Activated B cell treated with CpG ODN at 0.5 μM for 24 hours (primary cell): Measurements from ENCODE around the gene ABI2. TPM values are rescaled to one million over a fixed set of nuclear protein-coding genes. Genes with fewer than 3 reads are reported as not detected.

Source experiments
- ATAC-seq: fragments of 200-7000 bp; cut with Tn5 transposase; one replicate; pipeline ENCODE4 v1.10.0; 2021; ENCODE audit warnings: low read depth, mild to moderate bottlenecking, moderate library complexity
- CTCF ChIA-PET: fragments of 350-600 bp; sonication (Branson Sonifier 250); formaldehyde crosslinking; loops from one replicate; lab custom pipeline; 2021; ENCODE audit warnings: antibody characterized with exemption; lab: Charles Lee
- POLR2A ChIA-PET: fragments of 350-600 bp; sonication (Branson Sonifier 250); formaldehyde crosslinking; loops from one replicate; lab custom pipeline; 2021; ENCODE audit warnings: antibody characterized with exemption; lab: Charles Lee
- DNase-seq: peaks from one replicate; pipeline ENCODE4 v3.0.0; 2022
- H3K27ac Mint-ChIP-seq: one replicate; pipeline ENCODE4 v1.8.0; 2020; ENCODE audit warnings: mixed read lengths
- H3K27me3 Mint-ChIP-seq: one replicate; pipeline ENCODE4 v1.8.0; 2021; ENCODE audit warnings: mixed read lengths
- H3K36me3 Mint-ChIP-seq: one replicate; pipeline ENCODE4 v1.8.0; 2021; ENCODE audit warnings: low read depth, mixed read lengths
- H3K4me1 Mint-ChIP-seq: one replicate; pipeline ENCODE4 v1.8.0; 2021; ENCODE audit warnings: mixed read lengths
- H3K4me3 Mint-ChIP-seq: one replicate; pipeline ENCODE4 v1.8.0; 2020; ENCODE audit warnings: mild to moderate bottlenecking, mixed read lengths
- H3K9me3 Mint-ChIP-seq: one replicate; pipeline ENCODE4 v1.8.0; 2020; ENCODE audit warnings: mixed read lengths
- CTCF ChIP-seq: fragments of 200-600 bp; IDR thresholded peaks from one replicate; pipeline ENCODE4 v1.8.0; 2022; ENCODE audit warnings: antibody characterized with exemption, mild to moderate bottlenecking
- intact Hi-C: fragments of 100-400 bp; cut with micrococcal nuclease; formaldehyde crosslinking; loops from one replicate; pipeline ENCODE4 v1.15.1; 2024
- total RNA-seq: library from RNA; stranded (reverse); gene quantifications from 2 replicates; pipeline ENCODE4 v1.2.3, GENCODE V29; 2022

Gene ABI2
- total RNA-seq, 1 donor from 2014 or later = 17.3 TPM

GRCh38 chr2:203344667-203345066 lies 16.5 kb downstream of the ABI2 start:
- no peaks in the 10 kb centered on the region for H3K27me3 Mint-ChIP-seq
- DNase-seq (no peak), ATAC-seq (no peak)
- H3K4me1 Mint-ChIP-seq = no peaks in the 10 kb centered on the region
- H3K36me3 Mint-ChIP-seq = peaks cover 11% of the 10 kb centered on the region
- TF ChIP-seq CTCF = no peak
- no peak overlapping the region for H3K4me3 Mint-ChIP-seq
- ChIA-PET CTCF (no interaction called here), POLR2A (no interaction called here)
- intact Hi-C loops = no loop called here
- no peak overlapping the region for H3K27ac Mint-ChIP-seq
- H3K9me3 Mint-ChIP-seq = no peaks in the 10 kb centered on the region

GRCh38 chr2:203346612-203347011 lies 18.4 kb downstream of the ABI2 start:
- Mint-ChIP-seq H3K36me3 (peaks cover 11% of the 10 kb centered on the region), H3K4me3 (no peak overlapping the region), H3K9me3 (no peaks in the 10 kb centered on the region), H3K27ac (no peak overlapping the region), H3K4me1 (no peaks in the 10 kb centered on the region), H3K27me3 (no peaks in the 10 kb centered on the region)
- no peak for ATAC-seq
- ChIA-PET POLR2A (no interaction called here), CTCF (no interaction called here)
- intact Hi-C loops = no loop called here
- no peak for TF ChIP-seq CTCF
- DNase-seq = no peak

GRCh38 chr2:203347375-203347774 lies 19.2 kb downstream of the ABI2 start:
- Mint-ChIP-seq H3K4me1 (no peaks in the 10 kb centered on the region), H3K27me3 (no peaks in the 10 kb centered on the region), H3K27ac (no peak overlapping the region), H3K9me3 (no peaks in the 10 kb centered on the region), H3K4me3 (no peak overlapping the region), H3K36me3 (peaks cover 13% of the 10 kb centered on the region)
- ChIA-PET POLR2A (no interaction called here), CTCF (no interaction called here)
- ATAC-seq = no peak
- intact Hi-C loops = no loop called here
- TF ChIP-seq CTCF = no peak
- no peak for DNase-seq

GRCh38 chr2:203352604-203353255 lies 24.5 kb downstream of the ABI2 start:
- Mint-ChIP-seq H3K4me3 (no peak overlapping the region), H3K36me3 (peaks cover 5% of the 10 kb centered on the region), H3K9me3 (no peaks in the 10 kb centered on the region), H3K27ac (no peak overlapping the region), H3K27me3 (no peaks in the 10 kb centered on the region), H3K4me1 (no peaks in the 10 kb centered on the region)
- ATAC-seq (no peak), DNase-seq (no peak)
- ChIA-PET CTCF (no interaction called here), POLR2A (no interaction called here)
- intact Hi-C loops = no loop called here
- no peak for TF ChIP-seq CTCF

- Mint-ChIP-seq H3K4me1 (no peaks in the 10 kb centered on the region), H3K27ac (no peak overlapping the region), H3K27me3 (no peaks in the 10 kb centered on the region), H3K9me3 (no peaks in the 10 kb centered on the region), H3K4me3 (no peak overlapping the region), H3K36me3 (peaks cover 7% of the 10 kb centered on the region)
- intact Hi-C loops = no loop called here
- POLR2A ChIA-PET = no interaction called here
- ATAC-seq (no peak), DNase-seq (no peak)
- CTCF ChIA-PET = no interaction called here
- no peak for TF ChIP-seq CTCF
Observed at GRCh38 chr2:203354966-203355365, 26.8 kb downstream of the ABI2 start.
